ENCODE measurements around the gene KCNT2. TPM values are rescaled to one million over a fixed set of nuclear protein-coding genes. Genes with fewer than 3 reads are reported as not detected.

The KCNT2 gene
- total RNA-seq, 3 donors from 2014 or later = 2.6 to 3.7 (median 3.0) TPM

DNA sequence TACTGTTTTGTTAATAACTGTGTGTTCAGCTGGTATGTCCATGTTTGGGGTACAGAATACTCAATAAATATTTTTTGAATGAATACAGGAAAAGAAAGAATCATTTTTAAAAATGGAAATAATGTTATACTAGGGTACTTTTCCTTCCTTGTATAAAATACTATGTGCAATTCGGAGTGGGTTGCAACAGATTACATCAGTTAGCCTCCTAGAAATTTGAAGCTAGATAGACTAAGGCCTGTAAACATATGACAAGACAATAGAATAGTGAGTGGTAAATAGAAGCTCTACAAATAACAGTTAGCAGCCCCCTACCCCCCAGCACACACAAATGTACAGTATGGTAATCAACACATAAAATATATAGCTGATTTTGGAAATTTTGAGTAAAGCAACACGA is 195.9 kb downstream of the KCNT2 start:
- no peaks in the 10 kb centered on the region for H3K4me1 ChIP-seq
- no peaks in the 10 kb centered on the region for H3K9me3 ChIP-seq
- no peak overlapping the region for H3K27ac ChIP-seq
- no peak overlapping the region for H3K4me3 ChIP-seq
- no peaks in the 10 kb centered on the region for H3K27me3 ChIP-seq
- TF ChIP-seq POLR2A (IDR thresholded peaks at IDR 0.05) (no peak), POLR2AphosphoS5 (IDR thresholded peaks at IDR 0.05) (no peak)
- TF ChIP-seq, protein P1, sequence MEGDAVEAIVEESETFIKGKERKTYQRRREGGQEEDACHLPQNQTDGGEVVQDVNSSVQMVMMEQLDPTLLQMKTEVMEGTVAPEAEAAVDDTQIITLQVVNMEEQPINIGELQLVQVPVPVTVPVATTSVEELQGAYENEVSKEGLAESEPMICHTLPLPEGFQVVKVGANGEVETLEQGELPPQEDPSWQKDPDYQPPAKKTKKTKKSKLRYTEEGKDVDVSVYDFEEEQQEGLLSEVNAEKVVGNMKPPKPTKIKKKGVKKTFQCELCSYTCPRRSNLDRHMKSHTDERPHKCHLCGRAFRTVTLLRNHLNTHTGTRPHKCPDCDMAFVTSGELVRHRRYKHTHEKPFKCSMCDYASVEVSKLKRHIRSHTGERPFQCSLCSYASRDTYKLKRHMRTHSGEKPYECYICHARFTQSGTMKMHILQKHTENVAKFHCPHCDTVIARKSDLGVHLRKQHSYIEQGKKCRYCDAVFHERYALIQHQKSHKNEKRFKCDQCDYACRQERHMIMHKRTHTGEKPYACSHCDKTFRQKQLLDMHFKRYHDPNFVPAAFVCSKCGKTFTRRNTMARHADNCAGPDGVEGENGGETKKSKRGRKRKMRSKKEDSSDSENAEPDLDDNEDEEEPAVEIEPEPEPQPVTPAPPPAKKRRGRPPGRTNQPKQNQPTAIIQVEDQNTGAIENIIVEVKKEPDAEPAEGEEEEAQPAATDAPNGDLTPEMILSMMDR (IDR thresholded peaks at IDR 0.05) = no peak
- intact Hi-C loops (cut with DNase I; ENCODE audit: low total_unique reads) = loop anchor here (10.0 kb wide), 1 partner anchor 932 kb away; no protein-coding TSS in a partner anchor
- no peaks in the 10 kb centered on the region for H3K36me3 ChIP-seq
- DNase-seq (ENCODE audit: low spot score in 2 of 2) = no peak

DNA sequence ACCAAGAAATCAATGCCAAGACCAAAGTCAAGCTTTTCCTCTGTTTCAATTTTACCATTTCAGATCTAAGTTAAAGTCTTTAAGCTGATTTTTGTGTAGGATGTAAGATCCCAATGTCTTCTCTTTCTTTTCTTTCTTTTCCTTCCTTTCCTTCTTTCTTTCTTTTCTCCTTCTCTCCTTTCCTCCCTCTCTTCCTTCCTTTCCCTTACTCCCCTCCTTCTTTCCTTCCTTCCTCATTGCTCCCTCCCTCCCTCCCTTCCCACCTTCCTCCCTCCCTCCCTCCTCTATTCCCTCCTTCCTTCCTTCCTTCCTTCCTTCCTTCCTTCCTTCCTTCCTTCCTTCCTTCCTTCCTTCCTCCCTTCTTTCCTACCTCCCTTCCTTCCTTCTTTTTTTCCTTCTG is 197.5 kb downstream of the KCNT2 start:
- DNase-seq (ENCODE audit: low spot score in 2 of 2) = no peak
- no peak overlapping the region for H3K4me3 ChIP-seq
- H3K27ac ChIP-seq = no peak overlapping the region

DNA sequence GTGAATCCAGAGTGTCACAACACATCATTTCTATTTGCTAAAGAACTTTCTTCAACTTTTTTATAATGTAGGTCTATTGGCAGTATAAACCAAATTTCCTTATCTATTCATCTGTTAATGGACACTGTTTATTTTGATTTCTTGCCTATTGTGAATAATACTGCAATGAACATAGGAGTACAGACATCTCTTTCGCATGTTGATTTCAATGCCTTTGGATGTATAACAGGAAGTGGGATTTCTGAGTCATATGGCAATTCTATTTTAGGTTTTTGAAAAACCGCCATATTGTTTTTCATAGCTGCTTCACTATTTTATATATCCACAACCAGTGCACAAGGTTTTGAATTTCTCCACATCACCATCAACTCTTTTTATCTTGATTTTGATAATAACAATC is 198.7 kb downstream of the KCNT2 start:
- DNase-seq (ENCODE audit: low spot score in 2 of 2) = no peak
- no peak for TF ChIP-seq POLR2A (IDR thresholded peaks at IDR 0.05)
- TF ChIP-seq POLR2AphosphoS5 (IDR thresholded peaks at IDR 0.05) = no peak
- TF ChIP-seq, protein P1 (IDR thresholded peaks at IDR 0.05) = no peak
- no peaks in the 10 kb centered on the region for H3K36me3 ChIP-seq
- intact Hi-C loops (cut with DNase I; ENCODE audit: low total_unique reads) = no loop called here
- H3K9me3 ChIP-seq = no peaks in the 10 kb centered on the region
- no peaks in the 10 kb centered on the region for H3K27me3 ChIP-seq
- no peak overlapping the region for H3K27ac ChIP-seq
- no peak overlapping the region for H3K4me3 ChIP-seq
- no peaks in the 10 kb centered on the region for H3K4me1 ChIP-seq

More for the DNA sequence above, 197.5 kb downstream of the KCNT2 start:
- no peaks in the 10 kb centered on the region for H3K36me3 ChIP-seq
- H3K27me3 ChIP-seq = no peaks in the 10 kb centered on the region
- intact Hi-C loops (cut with DNase I; ENCODE audit: low total_unique reads) = loop anchor here (10.0 kb wide), 1 partner anchor 934 kb away; no protein-coding TSS in a partner anchor
- no peak for TF ChIP-seq POLR2A (IDR thresholded peaks at IDR 0.05)
- TF ChIP-seq, protein P1 (IDR thresholded peaks at IDR 0.05) = no peak
- no peak for TF ChIP-seq POLR2AphosphoS5 (IDR thresholded peaks at IDR 0.05)
- H3K9me3 ChIP-seq = no peaks in the 10 kb centered on the region
- no peaks in the 10 kb centered on the region for H3K4me1 ChIP-seq

DNA sequence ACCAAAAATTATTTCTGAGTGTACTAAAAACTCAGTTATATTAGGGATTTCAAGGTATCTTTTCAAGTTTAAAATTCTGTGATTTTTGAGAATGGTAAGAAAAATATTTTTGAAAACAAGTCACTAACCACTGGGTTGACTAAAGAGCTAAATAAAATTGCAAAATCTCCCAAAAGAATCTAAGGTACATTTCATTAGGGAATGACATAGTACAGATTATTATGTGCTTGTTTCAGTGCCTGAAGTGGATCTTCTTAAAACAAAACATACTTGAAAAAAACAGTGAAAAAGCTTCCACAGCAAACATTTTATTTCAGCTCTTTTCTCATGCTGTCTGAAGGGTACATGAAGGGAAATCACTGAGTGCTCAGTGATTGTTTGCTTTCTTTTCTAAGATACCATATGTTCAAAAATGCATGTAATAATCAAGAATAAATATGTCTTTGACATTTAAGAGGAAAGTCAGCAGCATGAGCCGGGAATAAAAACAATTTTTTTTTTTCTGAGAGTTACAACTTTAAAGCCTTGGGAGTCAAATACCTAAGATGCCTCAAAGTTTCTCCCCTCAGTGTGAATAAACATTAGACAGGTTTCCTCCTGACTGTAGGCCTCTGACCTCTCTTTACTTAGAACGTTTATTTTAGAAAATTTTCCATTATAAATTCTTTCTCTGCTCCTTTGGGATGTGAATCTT is 200.7 kb downstream of the KCNT2 start:
- no peak for TF ChIP-seq POLR2AphosphoS5 (IDR thresholded peaks at IDR 0.05)
- TF ChIP-seq, protein P1 (IDR thresholded peaks at IDR 0.05) = no peak
- no peak for TF ChIP-seq POLR2A (IDR thresholded peaks at IDR 0.05)
- Histone ChIP-seq H3K4me1 (no peaks in the 10 kb centered on the region), H3K27ac (peak overlapping the region; percentile 43 to 54), H3K4me3 (no peak overlapping the region), H3K36me3 (no peaks in the 10 kb centered on the region), H3K27me3 (no peaks in the 10 kb centered on the region), H3K9me3 (no peaks in the 10 kb centered on the region)
- no peak for DNase-seq (ENCODE audit: low spot score in 2 of 2)
- intact Hi-C loops (cut with DNase I; ENCODE audit: low total_unique reads) = no loop called here

DNA sequence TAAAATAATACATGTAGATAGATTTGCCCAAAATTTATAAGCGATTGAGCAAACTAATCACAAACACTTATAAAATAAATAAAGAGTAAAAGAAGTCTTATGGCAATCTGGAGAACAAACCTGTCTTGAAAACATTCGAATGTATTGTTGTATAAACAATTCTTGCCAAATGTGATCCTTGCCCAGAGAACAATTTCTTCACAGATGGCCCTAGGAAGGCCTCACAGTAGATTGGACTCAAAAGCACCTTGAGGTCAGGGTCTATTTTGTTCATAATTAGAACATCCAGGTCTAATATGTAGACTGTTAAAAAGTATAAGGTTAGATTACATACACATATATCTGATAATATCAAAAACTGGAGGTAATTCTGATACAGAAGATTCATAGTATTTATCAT is 202.4 kb downstream of the KCNT2 start:
- H3K36me3 ChIP-seq = no peaks in the 10 kb centered on the region
- no peaks in the 10 kb centered on the region for H3K9me3 ChIP-seq
- intact Hi-C loops (cut with DNase I; ENCODE audit: low total_unique reads) = no loop called here
- H3K4me3 ChIP-seq = no peak overlapping the region
- H3K4me1 ChIP-seq = no peaks in the 10 kb centered on the region
- H3K27me3 ChIP-seq = no peaks in the 10 kb centered on the region
- no peak for DNase-seq (ENCODE audit: low spot score in 2 of 2)
- TF ChIP-seq POLR2A (IDR thresholded peaks at IDR 0.05) (no peak), POLR2AphosphoS5 (IDR thresholded peaks at IDR 0.05) (no peak)
- TF ChIP-seq, protein P1 (IDR thresholded peaks at IDR 0.05) = no peak
- no peak overlapping the region for H3K27ac ChIP-seq
